SK-N-MC (cell line): ENCODE measurements around the gene KCNH4.

Experiments used
- EZH2 ChIP-seq: fragments of 200-600 bp; sonication (generic); IDR thresholded peaks from one replicate; pipeline ENCODE4 v1.6.1; 2017; ENCODE audit warnings: antibody characterized with exemption
- FOXP2 ChIP-seq: optimal IDR thresholded peaks from 2 replicates; pipeline ENCODE3; 2011; ENCODE audit warnings: mild to moderate bottlenecking, moderate library complexity; ENCODE audit not compliant: insufficient read depth; ENCODE audit errors: extremely low read length, control extremely low read depth
- POLR2AphosphoS5 ChIP-seq: IDR thresholded peaks from 2 replicates; pipeline ENCODE4 v1.6.1; 2012; ENCODE audit warnings: mild to moderate bottlenecking, low read depth, low read length, borderline replicate concordance

- TF ChIP-seq EZH2 (no peak), POLR2AphosphoS5 (no peak), FOXP2 (no peak)
Observed at GRCh38 chr17:42133461-42134041, 47.4 kb downstream of the KCNH4 start.
